Astrocyte of the spinal cord (primary cell): Measurements from ENCODE around the gene TRAT1.
A peak's percentile ranks its signal among the peaks of the same experiment; 100 is the strongest.

Experiments used
- DNase-seq: peaks from one replicate; pipeline ENCODE4 v3.0.0; 2011; ENCODE audit warnings: low read depth, low spot score
- H3K4me3 ChIP-seq: 2 replicates; pipeline ENCODE4 v1.5.1; 2011; ENCODE audit warnings: low read depth, mild to moderate bottlenecking, low read length, moderate library complexity
- CTCF ChIP-seq: IDR thresholded peaks from 2 replicates; pipeline ENCODE4 v1.5.1; 2012; ENCODE audit warnings: low read depth, mild to moderate bottlenecking, low read length, inconsistent platforms
- in situ Hi-C: cut with HindIII; loops from 2 replicates; pipeline ENCODE4 v1.10.0; 2017; ENCODE audit warnings: low sequenced_read_pairs

The TRAT1 gene

GRCh38 chr3:108847187-108847586 is 24.6 kb downstream of the TRAT1 start:
- DNase-seq, result no peak
- TF ChIP-seq CTCF, result no peak
- H3K4me3 ChIP-seq, result no peak overlapping the region
- in situ Hi-C loops, result no loop called here

GRCh38 chr3:108849075-108849474 is 26.5 kb downstream of the TRAT1 start:
- no peak for TF ChIP-seq CTCF
- no peak for DNase-seq
- in situ Hi-C loops, result no loop called here
- H3K4me3 ChIP-seq, result no peak overlapping the region

GRCh38 chr3:108861401-108861800 is 38.8 kb downstream of the TRAT1 start:
- DNase-seq, result no peak
- in situ Hi-C loops, result no loop called here
- TF ChIP-seq CTCF, result no peak
- no peak overlapping the region for H3K4me3 ChIP-seq

- H3K4me3 ChIP-seq, result no peak overlapping the region
- no peak for TF ChIP-seq CTCF
- in situ Hi-C loops, result no loop called here
- DNase-seq, result peak; percentile 79
Measured at GRCh38 chr3:108862865-108863798, 40.5 kb downstream of the TRAT1 start.

- in situ Hi-C loops, result no loop called here
- no peak for DNase-seq
- no peak for TF ChIP-seq CTCF
- no peak overlapping the region for H3K4me3 ChIP-seq
Measured at GRCh38 chr3:108863799-108864135, 41.2 kb downstream of the TRAT1 start.

- no peak for DNase-seq
- no peak overlapping the region for H3K4me3 ChIP-seq
- no peak for TF ChIP-seq CTCF
- in situ Hi-C loops, result no loop called here
Measured at GRCh38 chr3:108877901-108878300, 55.3 kb downstream of the TRAT1 start.

GRCh38 chr3:108879915-108880314 is 57.3 kb downstream of the TRAT1 start:
- no peak for DNase-seq
- in situ Hi-C loops, result no loop called here
- H3K4me3 ChIP-seq, result no peak overlapping the region
- TF ChIP-seq CTCF, result no peak
